ENCODE measurements around the gene ARID5A.
A peak's percentile ranks its signal among the peaks of the same experiment; 100 is the strongest.
"Not testable (repeated sequence)": the region's sequence is repeated elsewhere in the genome, so short reads cannot be mapped to it uniquely, and the experiment has no call there.

The ARID5A gene

GRCh38 chr2:96536445-96537065 lies at the start of gene ARID5A:
Gene ARID5A (plus strand): TSS chr2:96536752. CDS start chr2:96536827, 75 bp downstream.
- peak within 1 kb of the TSS; percentile 65 for H3K4me3 ChIP-seq (ENCODE audit: low read depth, low read length)
- peak; percentile 52 for DNase-seq (ENCODE audit: low read depth)

GRCh38 chr2:96489261-96489660 lies 47.3 kb upstream of the ARID5A start:
- no peak overlapping the region for H3K4me3 ChIP-seq (ENCODE audit: low read depth, low read length)
- DNase-seq (ENCODE audit: low read depth): no peak

- H3K4me3 ChIP-seq (ENCODE audit: low read depth, low read length): no peak overlapping the region
- DNase-seq (ENCODE audit: low read depth): no peak
These were observed 46.9 kb upstream of the ARID5A start for GRCh38 chr2:96489663-96490062.

GRCh38 chr2:96491860-96492497 lies 44.6 kb upstream of the ARID5A start:
- H3K4me3 ChIP-seq (ENCODE audit: low read depth, low read length): no peak overlapping the region
- no peak for DNase-seq (ENCODE audit: low read depth)

GRCh38 chr2:96493072-96493471 lies 43.5 kb upstream of the ARID5A start:
- DNase-seq (ENCODE audit: low read depth): no peak
- no peak overlapping the region for H3K4me3 ChIP-seq (ENCODE audit: low read depth, low read length)

- no peak for DNase-seq (ENCODE audit: low read depth)
- H3K4me3 ChIP-seq (ENCODE audit: low read depth, low read length): no peak overlapping the region
These were observed 42.4 kb upstream of the ARID5A start for GRCh38 chr2:96494188-96494587.

- no peak for DNase-seq (ENCODE audit: low read depth)
These were observed 40.4 kb upstream of the ARID5A start for GRCh38 chr2:96495982-96496629.

GRCh38 chr2:96498021-96498431 lies 38.5 kb upstream of the ARID5A start:
- no peak overlapping the region for H3K4me3 ChIP-seq (ENCODE audit: low read depth, low read length)
- no peak for DNase-seq (ENCODE audit: low read depth)

More at GRCh38 chr2:96495982-96496629, 40.4 kb upstream of the ARID5A start:
- H3K4me3 ChIP-seq (ENCODE audit: low read depth, low read length): no peak overlapping the region

- H3K4me3 ChIP-seq (ENCODE audit: low read depth, low read length); DNase-seq (ENCODE audit: low read depth): not testable (repeated sequence)
These were observed 37.9 kb upstream of the ARID5A start for GRCh38 chr2:96498611-96499010.

GRCh38 chr2:96499061-96499960 lies 37.2 kb upstream of the ARID5A start:
- H3K4me3 ChIP-seq (ENCODE audit: low read depth, low read length): no peak overlapping the region
- no peak for DNase-seq (ENCODE audit: low read depth)

- DNase-seq (ENCODE audit: low read depth): no peak
- H3K4me3 ChIP-seq (ENCODE audit: low read depth, low read length): no peak overlapping the region
These were observed 36.0 kb upstream of the ARID5A start for GRCh38 chr2:96500385-96501066.

- no peak overlapping the region for H3K4me3 ChIP-seq (ENCODE audit: low read depth, low read length)
- no peak for DNase-seq (ENCODE audit: low read depth)
These were observed 35.1 kb upstream of the ARID5A start for GRCh38 chr2:96501471-96501874.

GRCh38 chr2:96501886-96502810 lies 34.4 kb upstream of the ARID5A start:
- no peak for DNase-seq (ENCODE audit: low read depth)
- H3K4me3 ChIP-seq (ENCODE audit: low read depth, low read length): no peak overlapping the region

- no peak overlapping the region for H3K4me3 ChIP-seq (ENCODE audit: low read depth, low read length)
- no peak for DNase-seq (ENCODE audit: low read depth)
These were observed 33.5 kb upstream of the ARID5A start for GRCh38 chr2:96502891-96503636.

- H3K4me3 ChIP-seq (ENCODE audit: low read depth, low read length): no peak overlapping the region
- DNase-seq (ENCODE audit: low read depth): no peak
These were observed 32.8 kb upstream of the ARID5A start for GRCh38 chr2:96503637-96504243.

GRCh38 chr2:96505231-96505889 lies 31.2 kb upstream of the ARID5A start, which contains the start of gene NEURL3:
Gene NEURL3 (minus strand): TSS chr2:96505357. CDS start chr2:96505286, 71 bp downstream.
- DNase-seq (ENCODE audit: low read depth): no peak
- H3K4me3 ChIP-seq (ENCODE audit: low read depth, low read length): no peak within 1 kb of the TSS
